HepG2 (cell line): Measurements from ENCODE around the gene TAF6. TPM values are rescaled to one million over a fixed set of nuclear protein-coding genes. Genes with fewer than 3 reads are reported as not detected.
A peak's percentile ranks its signal among the peaks of the same experiment; 100 is the strongest.

Source experiments
- ATAC-seq: fragments of 200-7000 bp; cut with Tn5 transposase; 3 replicates; pipeline ENCODE4 v1.9.1; 2020; ENCODE audit warnings: mild to moderate bottlenecking, moderate library complexity
- BruUV-seq: library from RNA; stranded (reverse); fragments of 400-500 nt; replicated peaks from 2 replicates; lab custom pipeline; 2021; lab: Mats Ljungman, UMichigan
- CTCF ChIA-PET: fragments of 300-600 bp; formaldehyde crosslinking; extraction: SDS; loops from one replicate; lab custom pipeline; 2021; ENCODE audit warnings: low total read pairs, inconsistent platforms, low intra/inter-chr PET ratio; lab: Yijun Ruan, JAX
- POLR2A ChIA-PET: fragments of 350-600 bp; sonication (Branson Sonifier 250); formaldehyde crosslinking; loops from one replicate; lab custom pipeline; 2020; ENCODE audit warnings: antibody characterized with exemption, inconsistent platforms; lab: Yijun Ruan, JAX
- DNase-seq: peaks from one replicate; pipeline ENCODE4 v3.0.0-alpha.2; 2015; ENCODE audit warnings: low spot score
- FAIRE-seq: peaks from 3 replicates; lab custom pipeline; 2011; peaks lifted over from hg19 to GRCh38; lab: Jason Lieb, UNC
- H2AFZ ChIP-seq: one replicate; pipeline ENCODE4 v1.6.1; 2011; ENCODE audit warnings: low read length, inconsistent platforms
- H3K27ac ChIP-seq: fragments of 300-600 bp; 3 replicates; pipeline ENCODE4 v1.8.0; 2011; ENCODE audit warnings: mixed run types, mild to moderate bottlenecking, mixed read lengths, low read length, inconsistent platforms; ENCODE audit not compliant: insufficient read depth; ENCODE audit errors: extremely low read length
- H3K27me3 ChIP-seq, 2 experiments: fragments of 200-600 bp in 1 of 2; 2 replicates in 1 of 2; 3 replicates in 1 of 2; pipeline versions ENCODE4 v1.6.0 to v1.8.0; 2011; ENCODE audit warnings: low read length in 2 of 2, mild to moderate bottlenecking in 2 of 2, moderate library complexity in 2 of 2, inconsistent platforms in 1 of 2; ENCODE audit not compliant: insufficient read depth in 2 of 2, control insufficient read depth in 1 of 2
- H3K36me3 ChIP-seq, 2 experiments: fragments of 200-600 bp in 1 of 2; replicated peaks in 1 of 2; 2 replicates in 1 of 2; 3 replicates in 1 of 2; pipeline versions ENCODE4 v1.5.1 to v1.8.0; 2011; ENCODE audit warnings: low read length in 2 of 2, inconsistent platforms in 1 of 2; ENCODE audit not compliant: insufficient read depth in 2 of 2, control insufficient read depth in 1 of 2
- H3K4me1 ChIP-seq: 2 replicates; pipeline ENCODE4 v1.5.1; 2012; ENCODE audit warnings: low read length, inconsistent platforms; ENCODE audit not compliant: insufficient read depth
- H3K4me2 ChIP-seq: 2 replicates; pipeline ENCODE4 v1.6.0; 2011; ENCODE audit warnings: low read depth, low read length, inconsistent platforms
- H3K4me3 ChIP-seq, 3 experiments: fragments of 200-600 bp in 1 of 3; sonication (generic), shearing (Covaris generic) in 1 of 3; replicated peaks in 1 of 3; 2 replicates each; pipeline ENCODE4 v1.5.1; 2011 to 2016; ENCODE audit warnings: low read length in 3 of 3, inconsistent platforms in 2 of 3, low read depth in 2 of 3, mild to moderate bottlenecking in 2 of 3, control low read depth in 1 of 3, mixed read lengths in 1 of 3; ENCODE audit not compliant: insufficient read depth in 1 of 3
- H3K79me2 ChIP-seq: one replicate; pipeline ENCODE4 v1.6.1; 2011; ENCODE audit warnings: low read length, inconsistent platforms; ENCODE audit not compliant: insufficient read depth
- H3K9ac ChIP-seq: 2 replicates; pipeline ENCODE4 v1.6.0; 2011; ENCODE audit warnings: mild to moderate bottlenecking, low read depth, low read length, inconsistent platforms; ENCODE audit not compliant: insufficient read depth
- H3K9me3 ChIP-seq: 2 replicates; pipeline ENCODE4 v1.5.1; 2012; ENCODE audit warnings: mild to moderate bottlenecking, low read length
- H4K20me1 ChIP-seq: 2 replicates; pipeline ENCODE4 v1.6.0; 2011; ENCODE audit warnings: inconsistent platforms, mild to moderate bottlenecking, low read length, moderate library complexity; ENCODE audit not compliant: insufficient read depth
- CREM ChIP-seq, 2 experiments: sonication (generic) in 1 of 2; formaldehyde crosslinking in 1 of 2; IDR thresholded peaks; 2 replicates each; pipeline versions ENCODE4 v1.4.0 to v1.6.1; 2016 to 2020; ENCODE audit warnings: antibody characterized with exemption in 1 of 2, mild to moderate bottlenecking in 1 of 2, missing genetic modification reagents in 1 of 2
- EHMT2 ChIP-seq: fragments of 200-600 bp; sonication (generic); IDR thresholded peaks from 2 replicates; pipeline ENCODE4 v1.7.0; 2017; ENCODE audit warnings: antibody characterized with exemption, low read depth, low read length, borderline replicate concordance
- ELF1 ChIP-seq: sonication (generic); formaldehyde crosslinking; IDR thresholded peaks from 2 replicates; pipeline ENCODE4 v1.4.0; 2020; ENCODE audit warnings: missing genetic modification reagents
- KLF11 ChIP-seq: IDR thresholded peaks from 2 replicates; pipeline ENCODE4 v1.6.1; 2016; ENCODE audit warnings: missing compliant biosample characterization
- KLF12 ChIP-seq: sonication (generic); formaldehyde crosslinking; IDR thresholded peaks from 2 replicates; pipeline ENCODE4 v1.4.0; 2020; ENCODE audit warnings: missing genetic modification reagents, borderline replicate concordance
- MAFF ChIP-seq: IDR thresholded peaks from 2 replicates; pipeline ENCODE4 v1.6.1; 2011; ENCODE audit warnings: low read depth, low read length, improper control_type of control experiment
- POGZ ChIP-seq: sonication (generic); formaldehyde crosslinking; IDR thresholded peaks from 2 replicates; pipeline ENCODE4 v1.4.0; 2020; ENCODE audit warnings: mild to moderate bottlenecking, missing genetic modification reagents
- PRPF4 ChIP-seq: fragments of 200-400 bp; formaldehyde crosslinking; IDR thresholded peaks from 2 replicates; pipeline ENCODE4 v1.6.1; 2016; ENCODE audit warnings: low read length, low read depth; ENCODE audit not compliant: poor library complexity, severe bottlenecking
- THYN1 ChIP-seq: sonication (generic); formaldehyde crosslinking; IDR thresholded peaks from 2 replicates; pipeline ENCODE4 v1.8.1; 2023; ENCODE audit warnings: low read depth, mild to moderate bottlenecking, moderate library complexity, missing genetic modification reagents, borderline replicate concordance
- ZIK1 ChIP-seq: sonication (generic); formaldehyde crosslinking; IDR thresholded peaks from 2 replicates; pipeline ENCODE4 v1.5.0; 2020; ENCODE audit warnings: mild to moderate bottlenecking, low read depth, missing genetic modification reagents, borderline replicate concordance
- ZNF546 ChIP-seq: sonication (generic); formaldehyde crosslinking; conservative IDR thresholded peaks from 2 replicates; pipeline ENCODE4 v1.8.1; 2023; ENCODE audit warnings: mild to moderate bottlenecking, missing genetic modification reagents
- ZNF563 ChIP-seq: sonication (generic); formaldehyde crosslinking; IDR thresholded peaks from 2 replicates; pipeline ENCODE4 v1.8.0; 2022; ENCODE audit warnings: mild to moderate bottlenecking, moderate library complexity, missing genetic modification reagents
- ZNF660 ChIP-seq: sonication (generic); formaldehyde crosslinking; IDR thresholded peaks from 2 replicates; pipeline ENCODE4 v1.5.1; 2020; ENCODE audit warnings: mild to moderate bottlenecking, low read depth, missing genetic modification reagents, borderline replicate concordance
- ZNF879 ChIP-seq: sonication (generic); formaldehyde crosslinking; IDR thresholded peaks from 2 replicates; pipeline ENCODE4 v1.8.1; 2023; ENCODE audit warnings: missing genetic modification reagents
- WGBS: methylation state at CpG from one replicate; pipeline ENCODE4 v1.1.6; 2017; ENCODE audit warnings: low lambda C conversion rate; 5-methylcytosine and 5-hydroxymethylcytosine counted together
- in situ Hi-C: cut with HindIII; loops from 2 replicates; pipeline ENCODE4 v1.10.0; 2017; ENCODE audit warnings: low pct_unique_long_range_greater_than_20kb; ENCODE audit not compliant: extremely low pct_ligation_motif_present
- intact Hi-C: fragments of 100-400 bp; cut with micrococcal nuclease; formaldehyde crosslinking; loops from one replicate; pipeline ENCODE4 v1.10.0; 2022; ENCODE audit not compliant: unreplicated experiment
- polyA plus RNA-seq, 8 experiments: library from polyadenylated mRNA; depleted of rRNA in 3 of 8; stranded (reverse) in 7 of 8; unstranded in 1 of 8; fragments of >200 nt; fragmentation: Illumina TruSeq in 4 of 8; extraction: Trizol in 4 of 8; gene quantifications; 2 replicates each; pipeline versions ENCODE4 v1.2.1 to v1.2.3, GENCODE V29; 2011 to 2016; ENCODE audit warnings: low read depth in 4 of 8, missing spikeins in 1 of 8, mixed read lengths in 1 of 8; ENCODE audit not compliant: insufficient read depth in 1 of 8
- total RNA-seq, 5 experiments: library from RNA; depleted of rRNA; stranded (reverse); fragments of >200 nt; fragmentation: Illumina TruSeq; extraction: Trizol; gene quantifications; 2 replicates each; pipeline ENCODE4 v1.2.3, GENCODE V29; 2016; ENCODE audit warnings: low read depth in 1 of 5
- TF ChIP-seq, protein P1 (sequence below): sonication (generic); formaldehyde crosslinking; IDR thresholded peaks from 2 replicates; pipeline ENCODE4 v1.5.1; 2020; ENCODE audit warnings: missing genetic modification reagents, mild to moderate bottlenecking, borderline replicate concordance
- TF ChIP-seq, protein P2 (sequence below): sonication (generic); formaldehyde crosslinking; IDR thresholded peaks from 2 replicates; pipeline ENCODE4 v1.8.0; 2022; ENCODE audit warnings: mild to moderate bottlenecking, missing genetic modification reagents, borderline replicate concordance
- TF ChIP-seq, protein P3 (sequence below): sonication (generic); formaldehyde crosslinking; IDR thresholded peaks from 2 replicates; pipeline ENCODE4 v1.8.0; 2022; ENCODE audit warnings: missing genetic modification reagents, mild to moderate bottlenecking, moderate library complexity, borderline replicate concordance

The TAF6 gene
- total and polyA plus RNA-seq, 2 of the 13 experiments (the other 11 are each of a cell fraction or from before 2014, with no cell fraction given) = 12.9 to 18.8 TPM

DNA sequence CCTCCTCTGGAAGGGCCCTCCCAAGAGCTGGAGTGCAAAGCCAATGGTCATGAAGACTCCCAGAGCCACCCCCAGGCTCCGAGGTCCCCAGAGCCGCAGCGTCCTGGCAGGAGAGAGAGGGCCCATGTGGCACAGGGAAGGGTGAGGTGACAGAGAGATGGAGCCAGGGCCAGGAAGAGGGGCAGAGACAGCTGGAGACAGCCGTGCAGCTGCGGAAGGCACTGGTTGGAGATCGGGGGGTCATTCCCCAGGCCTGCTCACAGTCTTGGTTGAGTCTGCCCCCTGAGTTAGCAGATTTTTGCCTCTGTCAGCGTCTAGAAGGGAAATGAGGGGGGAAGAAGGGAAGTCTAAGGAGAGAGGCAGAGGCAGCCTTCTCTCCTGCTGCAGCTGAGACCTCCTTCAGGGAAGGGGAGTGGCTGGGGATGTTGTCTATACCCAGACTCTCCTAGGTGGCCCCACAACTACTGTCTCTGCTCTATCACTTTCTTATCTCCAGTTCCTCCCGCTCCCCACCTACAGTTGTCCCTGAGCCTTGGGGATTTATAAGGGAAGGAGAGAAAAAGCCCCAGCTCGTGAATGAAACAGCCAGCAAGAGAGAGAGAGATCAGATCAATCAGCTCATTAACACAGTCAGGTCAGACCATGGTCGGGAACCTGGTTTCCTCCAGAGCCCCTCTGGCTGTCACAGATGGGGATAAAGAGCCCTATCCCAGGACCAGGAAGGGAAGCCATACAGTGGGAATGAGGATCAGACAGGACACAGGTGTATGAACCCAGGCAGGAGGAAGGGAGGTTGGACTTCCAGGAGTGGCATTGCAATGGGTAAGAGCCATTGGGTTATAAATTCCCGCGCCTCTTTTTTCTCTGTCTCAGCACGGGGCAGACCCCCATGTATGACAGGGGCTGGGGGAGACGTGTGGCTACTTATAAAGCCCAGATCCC is 48.1 kb upstream of the TAF6 start:
- no peaks in the 10 kb centered on the region for H3K79me2 ChIP-seq
- no peak overlapping the region for H3K27ac ChIP-seq
- FAIRE-seq (no peak), DNase-seq (no peak), ATAC-seq (no peak; the same call in 2 of the 3 replicates)
- no peaks in the 10 kb centered on the region for H3K36me3 ChIP-seq
- peaks cover 59% of the 10 kb centered on the region for H3K4me1 ChIP-seq
- ChIA-PET POLR2A (interaction anchor here (1.3 to 2.2 kb wide), 3 partner anchors 10 to 18 kb away, joined by 5 to 10 read pairs (median 7); partner anchors contain the start of genes GPC2 and LAMTOR4), CTCF (no interaction called here)
- WGBS = 24% methylated on average over 14 of the region's 14 CpGs
- H4K20me1 ChIP-seq = no peaks in the 10 kb centered on the region
- H3K9ac ChIP-seq = no peak overlapping the region
- intact Hi-C loops = no loop called here
- in situ Hi-C loops = no loop called here
- H3K4me2 ChIP-seq = peak overlapping the region; percentile 93
- BruUV-seq = no TSS peak
- peaks cover 4 to 49% of the 10 kb centered on the region in 2 experiments for H3K27me3 ChIP-seq
- H3K9me3 ChIP-seq = no peaks in the 10 kb centered on the region
- H2AFZ ChIP-seq = no peak overlapping the region
- H3K4me3 ChIP-seq = no peak overlapping the region; a peak in 1 of 6 replicates
- TF ChIP-seq ZNF879 (CRISPR knock-in tag) (no peak), PRPF4 (no peak), THYN1 (CRISPR knock-in tag) (no peak), ZNF546 (CRISPR knock-in tag) (no peak), EHMT2 (no peak), CREM (IDR thresholded peaks at IDR 0.05) (no peak), CREM (CRISPR knock-in tag; IDR thresholded peaks at IDR 0.05) (no peak), MAFF (no peak), KLF12 (CRISPR knock-in tag) (no peak), ZNF660 (CRISPR knock-in tag) (no peak), ZIK1 (no peak), ELF1 (no peak), KLF11 (CRISPR knock-in tag) (no peak), ZNF563 (CRISPR knock-in tag) (no peak), POGZ (CRISPR knock-in tag) (no peak)
- TF ChIP-seq, protein P1, sequence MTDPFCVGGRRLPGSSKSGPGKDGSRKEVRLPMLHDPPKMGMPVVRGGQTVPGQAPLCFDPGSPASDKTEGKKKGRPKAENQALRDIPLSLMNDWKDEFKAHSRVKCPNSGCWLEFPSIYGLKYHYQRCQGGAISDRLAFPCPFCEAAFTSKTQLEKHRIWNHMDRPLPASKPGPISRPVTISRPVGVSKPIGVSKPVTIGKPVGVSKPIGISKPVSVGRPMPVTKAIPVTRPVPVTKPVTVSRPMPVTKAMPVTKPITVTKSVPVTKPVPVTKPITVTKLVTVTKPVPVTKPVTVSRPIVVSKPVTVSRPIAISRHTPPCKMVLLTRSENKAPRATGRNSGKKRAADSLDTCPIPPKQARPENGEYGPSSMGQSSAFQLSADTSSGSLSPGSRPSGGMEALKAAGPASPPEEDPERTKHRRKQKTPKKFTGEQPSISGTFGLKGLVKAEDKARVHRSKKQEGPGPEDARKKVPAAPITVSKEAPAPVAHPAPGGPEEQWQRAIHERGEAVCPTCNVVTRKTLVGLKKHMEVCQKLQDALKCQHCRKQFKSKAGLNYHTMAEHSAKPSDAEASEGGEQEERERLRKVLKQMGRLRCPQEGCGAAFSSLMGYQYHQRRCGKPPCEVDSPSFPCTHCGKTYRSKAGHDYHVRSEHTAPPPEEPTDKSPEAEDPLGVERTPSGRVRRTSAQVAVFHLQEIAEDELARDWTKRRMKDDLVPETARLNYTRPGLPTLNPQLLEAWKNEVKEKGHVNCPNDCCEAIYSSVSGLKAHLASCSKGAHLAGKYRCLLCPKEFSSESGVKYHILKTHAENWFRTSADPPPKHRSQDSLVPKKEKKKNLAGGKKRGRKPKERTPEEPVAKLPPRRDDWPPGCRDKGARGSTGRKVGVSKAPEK = no peak
- TF ChIP-seq, protein P2, sequence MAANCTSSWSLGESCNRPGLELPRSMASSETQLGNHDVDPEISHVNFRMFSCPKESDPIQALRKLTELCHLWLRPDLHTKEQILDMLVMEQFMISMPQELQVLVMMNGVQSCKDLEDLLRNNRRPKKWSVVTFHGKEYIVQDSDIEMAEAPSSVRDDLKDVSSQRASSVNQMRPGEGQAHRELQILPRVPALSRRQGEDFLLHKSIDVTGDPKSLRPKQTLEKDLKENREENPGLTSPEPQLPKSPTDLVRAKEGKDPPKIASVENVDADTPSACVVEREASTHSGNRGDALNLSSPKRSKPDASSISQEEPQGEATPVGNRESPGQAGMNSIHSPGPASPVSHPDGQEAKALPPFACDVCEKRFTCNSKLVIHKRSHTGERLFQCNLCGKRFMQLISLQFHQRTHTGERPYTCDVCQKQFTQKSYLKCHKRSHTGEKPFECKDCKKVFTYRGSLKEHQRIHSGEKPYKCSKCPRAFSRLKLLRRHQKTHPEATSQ (CRISPR knock-in tag) = no peak
- TF ChIP-seq, protein P3, sequence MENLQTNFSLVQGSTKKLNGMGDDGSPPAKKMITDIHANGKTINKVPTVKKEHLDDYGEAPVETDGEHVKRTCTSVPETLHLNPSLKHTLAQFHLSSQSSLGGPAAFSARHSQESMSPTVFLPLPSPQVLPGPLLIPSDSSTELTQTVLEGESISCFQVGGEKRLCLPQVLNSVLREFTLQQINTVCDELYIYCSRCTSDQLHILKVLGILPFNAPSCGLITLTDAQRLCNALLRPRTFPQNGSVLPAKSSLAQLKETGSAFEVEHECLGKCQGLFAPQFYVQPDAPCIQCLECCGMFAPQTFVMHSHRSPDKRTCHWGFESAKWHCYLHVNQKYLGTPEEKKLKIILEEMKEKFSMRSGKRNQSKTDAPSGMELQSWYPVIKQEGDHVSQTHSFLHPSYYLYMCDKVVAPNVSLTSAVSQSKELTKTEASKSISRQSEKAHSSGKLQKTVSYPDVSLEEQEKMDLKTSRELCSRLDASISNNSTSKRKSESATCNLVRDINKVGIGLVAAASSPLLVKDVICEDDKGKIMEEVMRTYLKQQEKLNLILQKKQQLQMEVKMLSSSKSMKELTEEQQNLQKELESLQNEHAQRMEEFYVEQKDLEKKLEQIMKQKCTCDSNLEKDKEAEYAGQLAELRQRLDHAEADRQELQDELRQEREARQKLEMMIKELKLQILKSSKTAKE (CRISPR knock-in tag) = no peak
